OCI-LY3 (cell line): Measurements from ENCODE around the gene KCNE1.
A peak's percentile ranks its signal among the peaks of the same experiment; 100 is the strongest.

Experiments used
- H2AFZ ChIP-seq: fragments of 200-600, 300-600 bp; shearing (Covaris generic); 2 replicates; pipeline ENCODE4 v1.6.0; 2014; ENCODE audit warnings: antibody characterized with exemption, low read depth, low read length
- H3K27ac ChIP-seq: fragments of 200-600, 300-600 bp; sonication (generic); 2 replicates; pipeline ENCODE4 v1.5.1; 2014; ENCODE audit warnings: mild to moderate bottlenecking, low read length, moderate library complexity, mixed read lengths
- H3K27me3 ChIP-seq: fragments of 200-600, 300-600 bp; sonication (generic); 2 replicates; pipeline ENCODE4 v1.6.1; 2014; ENCODE audit warnings: low read depth, low read length, mixed read lengths
- H3K36me3 ChIP-seq: fragments of 200-600, 300-600 bp; sonication (generic); replicated peaks from 2 replicates; pipeline ENCODE3; 2014; ENCODE audit warnings: low read depth, low read length, mixed read lengths
- H3K4me1 ChIP-seq: fragments of 300-600, 200-600 bp; sonication (generic); 2 replicates; pipeline ENCODE4 v1.6.1; 2014; ENCODE audit warnings: low read length, mixed read lengths
- H3K4me2 ChIP-seq: fragments of 200-600, 300-600 bp; sonication (generic); 2 replicates; pipeline ENCODE4 v1.6.1; 2014; ENCODE audit warnings: low read length, mixed read lengths
- H3K4me3 ChIP-seq: fragments of 300-600, 200-600 bp; sonication (generic); 2 replicates; pipeline ENCODE4 v1.5.1; 2014; ENCODE audit warnings: antibody characterized with exemption, mild to moderate bottlenecking, low read length, moderate library complexity
- H3K79me2 ChIP-seq: fragments of 300-600, 200-600 bp; shearing (Covaris generic); 2 replicates; pipeline ENCODE4 v1.6.1; 2014; ENCODE audit warnings: mild to moderate bottlenecking, low read length, mixed read lengths
- H3K9ac ChIP-seq: fragments of 300-600, 200-600 bp; shearing (Covaris generic); 2 replicates; pipeline ENCODE4 v1.6.0; 2014; ENCODE audit warnings: mild to moderate bottlenecking, low read length, moderate library complexity
- H3K9me3 ChIP-seq: fragments of 200-600, 300-600 bp; shearing (Covaris generic); 2 replicates; pipeline ENCODE4 v1.6.1; 2014; ENCODE audit warnings: low read length, mixed read lengths; ENCODE audit not compliant: insufficient read depth
- H4K20me1 ChIP-seq: fragments of 200-600, 300-600 bp; sonication (generic); 2 replicates; pipeline ENCODE4 v1.6.1; 2016; ENCODE audit warnings: low read length, mixed read lengths; ENCODE audit not compliant: insufficient read depth
- EZH2phosphoT487 ChIP-seq: fragments of 200-600 bp; shearing (Covaris generic); IDR thresholded peaks from 2 replicates; pipeline ENCODE4 v1.6.1; 2018; ENCODE audit warnings: antibody characterized with exemption, mixed run types, low read depth
- TF ChIP-seq, protein P1 (sequence below): fragments of 200-600, 300-600 bp; sonication (generic); IDR thresholded peaks from 2 replicates; pipeline ENCODE4 v1.5.1; 2014; ENCODE audit warnings: antibody characterized with exemption, low read length, low read depth

The KCNE1 gene

DNA sequence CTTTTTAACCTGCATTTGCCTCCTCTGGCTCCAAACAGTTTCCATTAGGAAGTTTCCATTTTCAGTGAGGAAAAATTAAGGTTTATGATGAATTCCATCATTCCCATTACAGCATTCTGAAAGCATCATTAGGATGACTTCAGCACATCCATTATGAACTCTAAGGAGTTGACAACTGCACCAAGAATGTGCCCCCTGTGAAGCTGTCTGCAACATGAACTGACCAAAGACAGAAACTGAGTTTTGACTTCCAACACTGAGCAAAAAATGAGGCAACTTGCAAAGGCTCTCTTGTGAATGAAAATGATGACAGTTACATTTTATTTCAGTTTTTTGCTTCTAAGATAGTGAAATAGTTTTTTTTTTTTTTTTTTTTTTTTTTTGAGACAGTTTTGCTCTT lies 18.3 kb upstream of the KCNE1 start:
- no peak overlapping the region for H3K27ac ChIP-seq
- H3K4me1 ChIP-seq, result peaks cover 12% of the 10 kb centered on the region
- no peak overlapping the region for H2AFZ ChIP-seq
- TF ChIP-seq, protein P1, sequence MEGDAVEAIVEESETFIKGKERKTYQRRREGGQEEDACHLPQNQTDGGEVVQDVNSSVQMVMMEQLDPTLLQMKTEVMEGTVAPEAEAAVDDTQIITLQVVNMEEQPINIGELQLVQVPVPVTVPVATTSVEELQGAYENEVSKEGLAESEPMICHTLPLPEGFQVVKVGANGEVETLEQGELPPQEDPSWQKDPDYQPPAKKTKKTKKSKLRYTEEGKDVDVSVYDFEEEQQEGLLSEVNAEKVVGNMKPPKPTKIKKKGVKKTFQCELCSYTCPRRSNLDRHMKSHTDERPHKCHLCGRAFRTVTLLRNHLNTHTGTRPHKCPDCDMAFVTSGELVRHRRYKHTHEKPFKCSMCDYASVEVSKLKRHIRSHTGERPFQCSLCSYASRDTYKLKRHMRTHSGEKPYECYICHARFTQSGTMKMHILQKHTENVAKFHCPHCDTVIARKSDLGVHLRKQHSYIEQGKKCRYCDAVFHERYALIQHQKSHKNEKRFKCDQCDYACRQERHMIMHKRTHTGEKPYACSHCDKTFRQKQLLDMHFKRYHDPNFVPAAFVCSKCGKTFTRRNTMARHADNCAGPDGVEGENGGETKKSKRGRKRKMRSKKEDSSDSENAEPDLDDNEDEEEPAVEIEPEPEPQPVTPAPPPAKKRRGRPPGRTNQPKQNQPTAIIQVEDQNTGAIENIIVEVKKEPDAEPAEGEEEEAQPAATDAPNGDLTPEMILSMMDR, result no peak
- no peak for TF ChIP-seq EZH2phosphoT487
- no peak overlapping the region for H3K9ac ChIP-seq
- no peaks in the 10 kb centered on the region for H4K20me1 ChIP-seq
- H3K27me3 ChIP-seq, result peaks cover 15% of the 10 kb centered on the region
- H3K4me2 ChIP-seq, result no peak overlapping the region
- no peaks in the 10 kb centered on the region for H3K79me2 ChIP-seq
- no peaks in the 10 kb centered on the region for H3K36me3 ChIP-seq
- no peaks in the 10 kb centered on the region for H3K9me3 ChIP-seq
- no peak overlapping the region for H3K4me3 ChIP-seq

DNA sequence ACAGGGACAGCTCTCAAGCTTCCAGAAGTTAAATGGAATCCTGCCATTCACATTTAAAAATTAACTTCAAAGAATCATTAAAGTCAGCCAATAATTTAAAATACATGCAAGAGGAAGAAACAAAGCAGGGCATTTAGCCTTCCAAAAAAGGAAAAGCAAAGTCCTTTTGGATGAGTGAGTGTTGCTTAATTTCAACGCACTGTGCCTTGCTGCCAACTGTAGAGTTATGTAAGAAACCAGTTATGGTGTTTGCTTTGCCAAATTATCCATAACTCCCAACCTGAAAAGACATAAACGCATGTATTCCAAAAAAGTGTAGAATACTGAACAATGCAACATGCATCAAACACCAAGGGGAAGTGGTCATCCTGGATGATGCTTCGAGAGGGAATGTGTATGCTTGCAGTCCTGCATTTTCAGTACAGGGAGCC lies 16.1 kb upstream of the KCNE1 start:
- H3K4me3 ChIP-seq, result no peak overlapping the region
- H2AFZ ChIP-seq, result no peak overlapping the region
- H3K27me3 ChIP-seq, result peaks cover 15% of the 10 kb centered on the region
- peaks cover 21% of the 10 kb centered on the region for H3K4me1 ChIP-seq
- no peaks in the 10 kb centered on the region for H4K20me1 ChIP-seq
- H3K9me3 ChIP-seq, result no peaks in the 10 kb centered on the region
- no peak overlapping the region for H3K27ac ChIP-seq
- H3K79me2 ChIP-seq, result no peaks in the 10 kb centered on the region
- H3K9ac ChIP-seq, result no peak overlapping the region
- no peak overlapping the region for H3K4me2 ChIP-seq
- TF ChIP-seq EZH2phosphoT487, result no peak
- TF ChIP-seq, protein P1, result no peak
- no peaks in the 10 kb centered on the region for H3K36me3 ChIP-seq

DNA sequence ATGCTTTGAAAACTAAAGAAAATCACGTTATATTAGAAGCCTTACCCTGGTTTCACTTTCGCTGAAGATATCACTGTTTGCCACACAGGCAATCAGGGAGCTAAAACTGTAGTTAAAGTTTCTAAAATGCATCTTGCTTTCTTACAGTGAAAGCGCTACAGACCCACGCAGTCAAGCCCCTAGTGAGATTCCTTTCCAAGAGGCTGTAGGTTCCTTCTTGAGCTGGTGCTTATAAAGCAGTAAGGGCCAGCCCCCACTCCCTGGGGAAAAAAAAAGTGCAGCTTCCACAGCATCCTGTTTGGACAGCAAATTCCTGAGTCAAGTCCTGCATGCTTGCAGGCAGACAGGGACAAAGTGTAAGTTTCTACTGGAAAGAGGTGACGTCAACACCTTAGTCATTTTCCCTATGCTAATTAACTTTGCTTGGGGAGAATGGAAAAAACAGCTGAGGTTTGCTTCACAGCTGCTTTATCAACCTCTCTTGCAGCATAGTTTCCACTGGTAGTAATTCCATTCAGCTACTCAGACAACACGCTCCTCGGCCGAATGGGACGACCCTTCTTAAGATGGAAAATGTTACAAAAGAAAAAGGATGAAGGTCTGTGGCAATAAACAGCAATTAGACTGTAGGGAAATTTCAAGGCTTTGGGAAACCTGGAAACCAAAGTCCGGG lies 14.7 kb upstream of the KCNE1 start:
- Histone ChIP-seq H4K20me1 (no peaks in the 10 kb centered on the region), H3K9ac (peak overlapping the region; percentile 25; the same call in 1 of the 2 replicates), H3K9me3 (no peaks in the 10 kb centered on the region), H3K4me3 (peak overlapping the region; percentile 67), H3K27me3 (peaks cover 15% of the 10 kb centered on the region), H3K27ac (no peak overlapping the region), H3K4me2 (peak overlapping the region; percentile 80), H2AFZ (peak overlapping the region; percentile 86; the same call in 1 of the 2 replicates), H3K4me1 (peaks cover 21% of the 10 kb centered on the region), H3K36me3 (no peaks in the 10 kb centered on the region), H3K79me2 (no peaks in the 10 kb centered on the region)
- TF ChIP-seq, protein P1, result no peak
- no peak for TF ChIP-seq EZH2phosphoT487

DNA sequence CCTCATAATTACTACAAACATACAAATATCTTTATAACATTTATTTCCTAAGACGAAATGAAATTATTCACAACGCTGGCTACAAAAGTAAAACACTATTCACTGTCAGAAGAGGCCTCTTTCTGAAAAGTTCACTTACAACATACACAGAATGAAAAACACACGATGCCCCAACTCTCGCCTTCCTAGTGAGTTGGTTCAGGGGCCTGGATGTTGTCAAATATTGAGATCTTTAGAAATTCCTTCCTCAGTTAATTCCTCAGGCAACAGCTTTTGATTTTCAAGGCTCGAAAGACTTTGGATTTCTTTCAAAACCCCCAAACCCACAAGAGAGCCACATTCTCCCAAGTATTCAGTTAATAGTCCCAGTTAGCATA lies 14.2 kb upstream of the KCNE1 start:
- Histone ChIP-seq H3K9me3 (no peaks in the 10 kb centered on the region), H3K36me3 (no peaks in the 10 kb centered on the region), H3K4me2 (peak overlapping the region; percentile 80), H3K4me1 (peaks cover 21% of the 10 kb centered on the region), H2AFZ (peak overlapping the region; percentile 86; the same call in 1 of the 2 replicates), H3K79me2 (no peaks in the 10 kb centered on the region), H3K9ac (peak overlapping the region; percentile 25; the same call in 1 of the 2 replicates), H4K20me1 (no peaks in the 10 kb centered on the region), H3K27ac (no peak overlapping the region), H3K4me3 (peak overlapping the region; percentile 67), H3K27me3 (peaks cover 15% of the 10 kb centered on the region)
- no peak for TF ChIP-seq EZH2phosphoT487
- TF ChIP-seq, protein P1, result no peak
